B cell (primary cell): ENCODE measurements around the gene COMMD4. TPM values are rescaled to one million over a fixed set of nuclear protein-coding genes. Genes with fewer than 3 reads are reported as not detected.
"Not testable (repeated sequence)": the region's sequence is repeated elsewhere in the genome, so short reads cannot be mapped to it uniquely, and the experiment has no call there.

Experiments used
- ATAC-seq: fragments of 200-7000 bp; cut with Tn5 transposase; one replicate; pipeline ENCODE4 v1.10.0; 2021; ENCODE audit warnings: low read depth, mild to moderate bottlenecking, moderate number of reproducible peaks, moderate library complexity
- CTCF ChIA-PET: fragments of 350-600 bp; sonication (Branson Sonifier 250); formaldehyde crosslinking; loops from one replicate; lab custom pipeline; 2021; ENCODE audit warnings: antibody characterized with exemption, inconsistent platforms; lab: Charles Lee
- POLR2A ChIA-PET: fragments of 350-600 bp; sonication (Branson Sonifier 250); formaldehyde crosslinking; loops from one replicate; lab custom pipeline; 2021; ENCODE audit warnings: antibody characterized with exemption; lab: Charles Lee
- DNase-seq: peaks from one replicate; pipeline ENCODE4 v3.0.0; 2013
- H2AFZ ChIP-seq: 2 replicates; pipeline ENCODE4 v1.6.1; 2012; ENCODE audit warnings: mild to moderate bottlenecking, low read depth, low read length; ENCODE audit not compliant: insufficient read depth, poor library complexity, severe bottlenecking
- H3K27ac ChIP-seq, 2 donors: 1 replicate in 1 of 2; 2 replicates in 1 of 2; pipeline ENCODE4 v1.5.1; 2012 to 2013; ENCODE audit warnings: low read length in 2 of 2, mild to moderate bottlenecking in 2 of 2, moderate library complexity in 1 of 2
- H3K27me3 ChIP-seq, 4 experiments: fragments of 200-600 bp in 1 of 4; sonication (generic) in 1 of 4; replicated peaks in 1 of 4; 1 replicate in 2 of 4; 2 replicates in 2 of 4; pipeline versions ENCODE4 v1.6.1 to v1.7.0; 2013 to 2016; ENCODE audit warnings: low read length in 3 of 4, mild to moderate bottlenecking in 2 of 4, mixed read lengths in 1 of 4, moderate library complexity in 1 of 4; ENCODE audit not compliant: insufficient read depth in 4 of 4, control insufficient read depth in 3 of 4; ENCODE audit errors: control extremely low read depth in 1 of 4
- H3K36me3 ChIP-seq, 2 experiments: replicated peaks in 1 of 2; 1 replicate in 1 of 2; 2 replicates in 1 of 2; pipeline versions ENCODE4 v1.6.1 to v1.7.1; 2013; ENCODE audit warnings: low read length in 1 of 2; ENCODE audit not compliant: insufficient read depth in 2 of 2, control insufficient read depth in 1 of 2; ENCODE audit errors: control extremely low read depth in 1 of 2, extremely low read depth in 1 of 2
- H3K4me1 ChIP-seq, 2 donors: fragments of 200-600 bp in 1 of 2; sonication (generic) in 1 of 2; 1 replicate in 1 of 2; 2 replicates in 1 of 2; pipeline versions ENCODE4 v1.5.1 to v1.6.1; 2013 to 2017; ENCODE audit warnings: low read length in 2 of 2; ENCODE audit not compliant: control insufficient read depth in 2 of 2, insufficient read depth in 2 of 2
- H3K4me2 ChIP-seq: replicated peaks from 2 replicates; pipeline ENCODE3; 2012; ENCODE audit warnings: mild to moderate bottlenecking, low read depth, low read length; ENCODE audit not compliant: poor library complexity, severe bottlenecking
- H3K4me3 ChIP-seq, 5 experiments: fragments of 200-600 bp in 1 of 5; sonication (generic) in 1 of 5; 1 replicate in 3 of 5; 2 replicates in 2 of 5; pipeline versions ENCODE4 v1.5.1 to v1.7.0; 2011 to 2016; ENCODE audit warnings: low read length in 4 of 5, mild to moderate bottlenecking in 4 of 5, low read depth in 2 of 5, control low read depth in 1 of 5, moderate library complexity in 1 of 5; ENCODE audit not compliant: insufficient read depth in 1 of 5; ENCODE audit errors: control extremely low read depth in 1 of 5, extremely low read depth in 1 of 5
- H3K79me2 ChIP-seq: fragments of 200-600 bp; sonication (generic); one replicate; pipeline ENCODE4 v1.6.0; 2016; ENCODE audit warnings: low read length; ENCODE audit not compliant: control insufficient read depth, insufficient read depth
- H3K9ac ChIP-seq: fragments of 200-600 bp; sonication (generic); 2 replicates; pipeline ENCODE4 v1.6.1; 2017; ENCODE audit warnings: mild to moderate bottlenecking, low read length, moderate library complexity
- H3K9me3 ChIP-seq, 3 donors: one replicate each; pipeline versions ENCODE4 v1.6.1 to v1.7.1; 2013; ENCODE audit warnings: low read length in 2 of 3; ENCODE audit not compliant: control insufficient read depth in 2 of 3, insufficient read depth in 1 of 3; ENCODE audit errors: control extremely low read depth in 1 of 3
- H4K20me1 ChIP-seq: 2 replicates; pipeline ENCODE4 v1.6.0; 2012; ENCODE audit warnings: mild to moderate bottlenecking, low read length; ENCODE audit not compliant: insufficient read depth, control insufficient read depth, poor library complexity, severe bottlenecking
- H3K27ac Mint-ChIP-seq: one replicate; pipeline ENCODE4 v1.8.0; 2021; ENCODE audit warnings: mixed read lengths
- H3K27me3 Mint-ChIP-seq: one replicate; pipeline ENCODE4 v1.8.0; 2021; ENCODE audit warnings: mixed read lengths
- H3K4me1 Mint-ChIP-seq: one replicate; pipeline ENCODE4 v1.8.0; 2021; ENCODE audit warnings: mixed read lengths
- H3K4me3 Mint-ChIP-seq: one replicate; pipeline ENCODE4 v1.8.0; 2021; ENCODE audit warnings: mixed read lengths
- H3K9me3 Mint-ChIP-seq: one replicate; pipeline ENCODE4 v1.8.0; 2022; ENCODE audit warnings: mixed read lengths; ENCODE audit not compliant: insufficient read depth
- CTCF ChIP-seq: fragments of 200-600 bp; IDR thresholded peaks from one replicate; pipeline ENCODE4 v1.8.0; 2022; ENCODE audit warnings: antibody characterized with exemption, mild to moderate bottlenecking
- EZH2 ChIP-seq: IDR thresholded peaks from 2 replicates; pipeline ENCODE4 v1.6.1; 2012; ENCODE audit warnings: borderline replicate concordance, low read depth, mild to moderate bottlenecking, moderate library complexity, low read length; ENCODE audit not compliant: insufficient read depth, poor library complexity, severe bottlenecking
- WGBS: methylation state at CpG from one replicate; pipeline ENCODE4 v1.1.5; 2013; ENCODE audit warnings: missing lambda C conversion rate; ENCODE audit not compliant: insufficient coverage; 5-methylcytosine and 5-hydroxymethylcytosine counted together
- intact Hi-C: fragments of 100-400 bp; cut with micrococcal nuclease; formaldehyde crosslinking; loops from one replicate; pipeline ENCODE4 v1.10.0; 2022
- polyA plus RNA-seq: library from polyadenylated mRNA; depleted of rRNA; stranded (reverse); fragments of >200 nt; gene quantifications from 2 replicates; pipeline ENCODE4 v1.2.3, GENCODE V29; 2012
- total RNA-seq, 2 donors: library from RNA; stranded (reverse); fragments of 120-200 nt in 1 of 2; gene quantifications; 1 replicate in 1 of 2; 2 replicates in 1 of 2; pipeline versions ENCODE4 v1.2.3 to v1.2.4, GENCODE V29; 2013 to 2022

Gene COMMD4
- total and polyA plus RNA-seq, 2 donors (not counting 1 experiment from before 2014, with no cell fraction given), result 57.9 to 63.5 TPM

- Histone ChIP-seq H3K9me3 (peaks cover 0 to 4% (median 0%) of the 10 kb centered on the region in 3 donors), H3K27me3 (no peaks in the 10 kb centered on the region), H3K4me1 (peaks cover 5 to 9% of the 10 kb centered on the region in 2 donors), H3K9ac (no peak overlapping the region), H3K79me2 (no peaks in the 10 kb centered on the region), H3K4me2 (no peak overlapping the region), H4K20me1 (no peaks in the 10 kb centered on the region), H3K36me3 (peaks cover 0 to 8% of the 10 kb centered on the region in 2 experiments), H2AFZ (no peak overlapping the region), H3K4me3 (no peak overlapping the region), H3K27ac (no peak overlapping the region)
- Mint-ChIP-seq H3K4me3 (no peak overlapping the region), H3K4me1 (peaks cover 16% of the 10 kb centered on the region), H3K27me3 (no peaks in the 10 kb centered on the region), H3K27ac (no peak overlapping the region), H3K9me3 (no peaks in the 10 kb centered on the region)
- no peak for DNase-seq
- ChIA-PET CTCF (interaction anchor here (0.7 kb wide), 1 partner anchor 447 kb away, joined by 5 read pairs; no protein-coding TSS in a partner anchor), POLR2A (no interaction called here)
- no peak for TF ChIP-seq EZH2
- no peak for TF ChIP-seq CTCF
- ATAC-seq, result no peak
- intact Hi-C loops, result no loop called here
- WGBS, result 98% methylated on average over 6 of the region's 6 CpGs
These were observed 6.4 kb downstream of the COMMD4 start for GRCh38 chr15:75342221-75342620.

GRCh38 chr15:75343953-75344352 lies 8.1 kb downstream of the COMMD4 start:
- CTCF ChIA-PET, ATAC-seq, H2AFZ ChIP-seq, H3K9ac ChIP-seq, POLR2A ChIA-PET, H3K27ac Mint-ChIP-seq, H4K20me1 ChIP-seq, H3K27ac ChIP-seq, H3K27me3 ChIP-seq, H3K4me3 Mint-ChIP-seq, H3K4me3 ChIP-seq, intact Hi-C loops, H3K79me2 ChIP-seq, H3K9me3 Mint-ChIP-seq, H3K27me3 Mint-ChIP-seq, H3K36me3 ChIP-seq, DNase-seq, H3K4me2 ChIP-seq: not testable (repeated sequence)
- Histone ChIP-seq H3K4me1 (peaks cover 10 to 25% of the 10 kb centered on the region in 2 donors), H3K9me3 (peaks cover 0 to 21% (median 8%) of the 10 kb centered on the region in 3 donors)
- H3K4me1 Mint-ChIP-seq, result peaks cover 25% of the 10 kb centered on the region
- WGBS, result 95% methylated on average over 3 of the region's 8 CpGs
